ELF-1 (cell line): Measurements from ENCODE around the gene RFX4.

Experiments used
- DNase-seq: peaks from one replicate; pipeline ENCODE4 v3.0.0-alpha.2; 2016; ENCODE audit warnings: low read depth, low spot score

Gene RFX4

DNA sequence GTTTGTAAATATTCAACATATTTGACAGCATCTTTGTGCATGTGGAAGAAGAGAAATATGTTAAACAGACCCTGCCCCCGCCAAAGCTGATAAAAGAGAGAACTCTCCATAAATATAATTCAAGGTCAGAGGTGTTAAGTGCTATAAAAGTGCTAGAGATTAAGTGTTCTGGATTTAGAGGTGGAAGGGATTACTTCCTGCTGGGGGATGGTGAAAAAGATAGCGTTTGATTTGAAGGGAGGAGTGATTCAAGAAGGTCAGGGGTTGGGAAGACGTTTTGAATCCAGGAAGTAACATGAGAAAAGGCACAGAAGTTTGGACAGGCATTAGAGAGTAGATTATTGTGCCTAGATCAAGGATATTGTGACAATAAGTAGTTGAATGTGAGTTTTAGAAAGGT lies 221.9 kb downstream of the RFX4 start:
- DNase-seq: no peak
